ENCODE measurements around the gene GK2.

The GK2 gene

DNA sequence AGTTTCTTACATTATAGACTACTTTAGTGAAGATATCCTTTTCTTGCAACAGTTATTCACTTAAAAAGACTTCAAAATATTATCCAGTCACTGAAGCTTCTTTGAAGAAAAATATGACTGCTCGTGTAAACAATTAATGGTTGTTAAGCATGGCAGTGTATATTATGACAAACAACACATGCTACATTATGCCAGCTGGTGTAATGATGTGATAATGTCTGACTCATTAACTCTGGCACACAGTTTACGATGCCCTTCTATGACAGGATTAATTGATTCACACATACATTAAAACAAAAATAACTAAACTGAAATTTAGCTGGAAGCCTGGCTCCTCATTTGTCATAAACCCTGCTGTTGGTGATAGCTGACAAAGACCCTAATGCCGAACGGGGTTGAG lies 22.4 kb downstream of the GK2 start:
- no peak for DNase-seq (ENCODE audit: low read depth, low spot score)

DNA sequence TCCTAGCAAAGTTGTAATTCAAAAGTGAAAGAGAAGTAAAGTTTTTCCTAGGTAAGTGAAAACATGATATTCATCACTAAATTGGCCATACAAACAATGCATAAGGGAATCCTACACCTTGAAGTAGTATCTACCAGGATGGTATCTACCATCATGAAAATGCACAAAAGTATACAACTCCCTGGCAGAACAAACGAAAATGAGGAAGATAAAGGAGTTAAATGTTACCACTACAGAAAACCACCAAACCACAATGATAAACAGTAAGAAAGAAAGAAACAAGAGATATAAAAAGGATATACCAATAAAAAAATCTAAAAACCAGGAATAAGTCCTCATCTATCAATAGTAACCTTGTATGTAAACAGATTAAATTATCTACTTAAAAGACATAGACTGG lies 26.9 kb downstream of the GK2 start:
- no peak for DNase-seq (ENCODE audit: low read depth, low spot score)

DNA sequence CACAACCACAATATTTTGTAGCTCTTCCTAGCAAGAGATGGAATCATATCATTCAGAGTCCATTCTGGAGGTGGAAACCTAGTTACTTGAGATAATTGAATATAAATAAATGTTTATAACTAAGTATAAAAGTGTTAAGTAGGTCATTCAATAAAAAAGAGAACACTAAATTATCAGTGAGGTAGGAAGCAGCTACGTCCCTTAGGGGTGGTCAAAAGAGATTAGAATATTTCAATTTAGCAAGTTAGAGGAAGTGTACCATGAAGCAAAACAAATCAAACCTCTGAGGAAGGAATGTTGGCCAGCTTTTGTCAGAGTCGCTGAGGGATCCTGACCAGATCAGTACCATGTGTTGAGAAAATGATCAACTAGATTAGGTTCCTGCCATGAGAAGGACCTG lies 38.0 kb downstream of the GK2 start:
- DNase-seq (ENCODE audit: low read depth, low spot score), result no peak

GRCh38 chr4:79367096-79367495 lies 40.9 kb downstream of the GK2 start:
- no peak for DNase-seq (ENCODE audit: low read depth, low spot score)

DNA sequence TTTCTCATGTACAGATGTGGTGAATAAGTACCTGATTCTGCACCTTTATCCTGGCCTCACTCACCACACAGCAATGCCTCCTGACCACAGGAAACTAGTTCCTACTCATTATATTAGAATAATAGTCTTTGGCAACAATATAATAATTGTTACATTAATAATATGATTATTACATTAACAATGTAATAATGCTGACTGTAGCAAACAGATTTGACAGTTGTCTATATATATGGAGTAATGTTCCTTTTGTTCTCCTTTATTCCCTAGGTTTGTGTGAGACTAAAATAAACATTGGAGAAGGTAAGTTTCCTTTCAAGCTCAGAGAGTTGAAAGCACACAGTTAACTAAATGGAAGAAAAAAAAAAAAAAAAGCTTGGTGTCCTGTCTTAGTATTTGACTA lies 41.6 kb downstream of the GK2 start:
- DNase-seq (ENCODE audit: low read depth, low spot score), result no peak

DNA sequence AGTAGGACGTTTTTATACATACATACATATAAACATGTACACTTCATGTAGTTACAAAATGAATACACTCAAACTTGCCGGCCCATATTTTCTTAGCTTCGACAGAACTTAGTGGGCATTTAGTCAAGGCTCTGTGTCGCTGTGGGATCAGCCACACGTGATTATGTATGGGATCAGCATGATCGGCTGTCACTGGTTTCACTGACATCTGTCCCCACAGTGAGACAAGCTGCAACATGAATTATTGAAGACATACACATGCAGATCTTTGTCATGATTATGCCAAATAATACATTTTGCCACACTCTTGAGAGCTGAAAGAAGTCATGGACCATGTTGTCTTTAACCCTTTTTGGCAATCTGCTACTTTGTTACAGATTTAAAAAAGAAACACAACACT lies 44.0 kb downstream of the GK2 start:
- no peak for DNase-seq (ENCODE audit: low read depth, low spot score)

- DNase-seq (ENCODE audit: low read depth, low spot score), result no peak
These were observed 45.4 kb downstream of the GK2 start for GRCh38 chr4:79362626-79363025.

- no peak for DNase-seq (ENCODE audit: low read depth, low spot score)
These were observed 48.0 kb downstream of the GK2 start for GRCh38 chr4:79360006-79360405.

DNA sequence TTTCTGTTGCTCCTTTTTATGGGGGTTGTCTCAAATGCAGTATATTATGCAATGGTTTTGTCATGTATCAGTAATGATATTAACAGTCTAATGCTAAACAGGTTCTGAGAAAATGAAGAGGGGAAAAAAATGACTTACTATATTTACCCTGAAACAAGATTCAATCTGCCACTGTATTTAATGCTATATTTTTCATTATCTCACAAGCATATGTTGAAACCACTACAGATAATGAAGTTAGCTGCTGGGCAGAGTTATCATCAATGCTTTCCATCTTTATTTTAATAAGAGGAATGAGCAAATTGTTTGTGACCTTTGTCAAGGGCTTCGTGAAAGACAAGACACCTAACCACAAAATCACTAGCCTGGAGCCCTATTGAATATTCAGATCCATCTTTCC lies 49.6 kb downstream of the GK2 start:
- no peak for DNase-seq (ENCODE audit: low read depth, low spot score)

DNA sequence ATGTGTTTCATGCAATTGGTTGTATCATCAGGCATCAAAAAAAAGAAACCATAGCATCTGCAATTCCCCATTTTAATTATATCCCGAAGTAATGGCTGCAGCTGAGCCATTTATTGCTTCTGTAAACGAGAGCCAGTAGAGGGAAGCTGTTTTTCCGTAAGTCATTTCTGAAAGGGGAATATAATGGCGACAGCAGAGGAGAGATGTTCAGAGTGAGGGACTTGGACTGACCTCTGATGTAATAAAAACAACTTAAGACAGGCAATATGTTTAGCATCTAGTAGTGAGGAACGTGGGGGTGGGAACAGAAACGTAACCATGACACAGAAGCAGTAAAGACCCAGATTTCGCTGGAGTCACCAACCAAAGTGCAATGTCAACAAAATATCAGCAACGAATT lies 50.7 kb downstream of the GK2 start:
- DNase-seq (ENCODE audit: low read depth, low spot score), result no peak
